Neuron (in vitro differentiated cells): Measurements from ENCODE around the gene NHSL1.

Source experiments
- H2AFZ ChIP-seq: one replicate; pipeline ENCODE4 v1.6.1; 2013; ENCODE audit warnings: low read depth, mild to moderate bottlenecking, inconsistent platforms, low read length, moderate library complexity
- H3K27me3 ChIP-seq: one replicate; pipeline ENCODE4 v1.6.1; 2013; ENCODE audit warnings: low read length; ENCODE audit not compliant: insufficient read depth
- H3K36me3 ChIP-seq: one replicate; pipeline ENCODE4 v1.6.1; 2013; ENCODE audit warnings: low read length; ENCODE audit not compliant: insufficient read depth
- H3K4me1 ChIP-seq: one replicate; pipeline ENCODE4 v1.6.1; 2013; ENCODE audit warnings: low read length; ENCODE audit not compliant: insufficient read depth
- H3K4me3 ChIP-seq: 2 replicates; pipeline ENCODE4 v1.5.1; 2013; ENCODE audit warnings: mild to moderate bottlenecking, low read length, moderate library complexity
- H3K9me3 ChIP-seq: one replicate; pipeline ENCODE4 v1.6.1; 2013; ENCODE audit warnings: low read length

The NHSL1 gene

GRCh38 chr6:138403801-138404665 lies 95.3 kb downstream of the NHSL1 start, which contains the start of gene HEBP2:
Gene HEBP2, plus strand, starts transcription at chr6:138404223. Its CDS starts 273 bp downstream, at chr6:138404496.
- Histone ChIP-seq H3K9me3 (no peaks in the 10 kb centered on the region), H3K4me3 (peak within 1 kb of the TSS; percentile 77), H3K36me3 (peaks cover 22% of the 10 kb centered on the region), H2AFZ (peak within 1 kb of the TSS; percentile 81), H3K27me3 (peaks cover 3% of the 10 kb centered on the region), H3K4me1 (peaks cover 6% of the 10 kb centered on the region)

- H3K9me3 ChIP-seq = no peaks in the 10 kb centered on the region
- H3K27me3 ChIP-seq = peaks cover 3% of the 10 kb centered on the region
- H3K4me3 ChIP-seq = peak overlapping the region; percentile 77
- H3K4me1 ChIP-seq = peaks cover 6% of the 10 kb centered on the region
- H2AFZ ChIP-seq = peak overlapping the region; percentile 81
- peaks cover 19% of the 10 kb centered on the region for H3K36me3 ChIP-seq
Observed at GRCh38 chr6:138403324-138403800, 95.9 kb downstream of the NHSL1 start.

GRCh38 chr6:138402838-138403187 lies 96.5 kb downstream of the NHSL1 start:
- Histone ChIP-seq H3K27me3 (peaks cover 3% of the 10 kb centered on the region), H3K4me1 (peaks cover 6% of the 10 kb centered on the region), H3K36me3 (peaks cover 17% of the 10 kb centered on the region), H3K9me3 (no peaks in the 10 kb centered on the region), H2AFZ (no peak overlapping the region), H3K4me3 (no peak overlapping the region)

GRCh38 chr6:138401960-138402837 lies 97.1 kb downstream of the NHSL1 start:
- peaks cover 3% of the 10 kb centered on the region for H3K27me3 ChIP-seq
- H3K9me3 ChIP-seq = no peaks in the 10 kb centered on the region
- H3K4me3 ChIP-seq = no peak overlapping the region
- no peak overlapping the region for H2AFZ ChIP-seq
- H3K36me3 ChIP-seq = peaks cover 11% of the 10 kb centered on the region
- H3K4me1 ChIP-seq = peaks cover 6% of the 10 kb centered on the region

GRCh38 chr6:138400326-138400725 lies 99.0 kb downstream of the NHSL1 start:
- Histone ChIP-seq H3K4me1 (peaks cover 6% of the 10 kb centered on the region), H3K9me3 (no peaks in the 10 kb centered on the region), H3K27me3 (peaks cover 4% of the 10 kb centered on the region), H2AFZ (no peak overlapping the region), H3K36me3 (no peaks in the 10 kb centered on the region), H3K4me3 (no peak overlapping the region)

GRCh38 chr6:138397128-138398122 lies 101.9 kb downstream of the NHSL1 start:
- H2AFZ ChIP-seq = no peak overlapping the region
- H3K36me3 ChIP-seq = no peaks in the 10 kb centered on the region

GRCh38 chr6:138396709-138397108 lies 102.6 kb downstream of the NHSL1 start:
- Histone ChIP-seq H2AFZ (no peak overlapping the region), H3K4me3 (no peak overlapping the region), H3K36me3 (no peaks in the 10 kb centered on the region), H3K27me3 (peaks cover 7% of the 10 kb centered on the region), H3K9me3 (no peaks in the 10 kb centered on the region), H3K4me1 (no peaks in the 10 kb centered on the region)

More at GRCh38 chr6:138397128-138398122, 101.9 kb downstream of the NHSL1 start:
- H3K9me3 ChIP-seq = no peaks in the 10 kb centered on the region
- peaks cover 7% of the 10 kb centered on the region for H3K27me3 ChIP-seq
- H3K4me3 ChIP-seq = no peak overlapping the region
- no peaks in the 10 kb centered on the region for H3K4me1 ChIP-seq

GRCh38 chr6:138393871-138394783 lies 105.2 kb downstream of the NHSL1 start:
- no peaks in the 10 kb centered on the region for H3K4me1 ChIP-seq
- peaks cover 4% of the 10 kb centered on the region for H3K27me3 ChIP-seq
- H3K36me3 ChIP-seq = no peaks in the 10 kb centered on the region
- H3K4me3 ChIP-seq = no peak overlapping the region
- no peaks in the 10 kb centered on the region for H3K9me3 ChIP-seq
- H2AFZ ChIP-seq = no peak overlapping the region

- Histone ChIP-seq H3K9me3 (no peaks in the 10 kb centered on the region), H3K27me3 (peaks cover 8% of the 10 kb centered on the region), H3K36me3 (no peaks in the 10 kb centered on the region), H2AFZ (no peak overlapping the region), H3K4me1 (no peaks in the 10 kb centered on the region), H3K4me3 (no peak overlapping the region)
Observed at GRCh38 chr6:138389551-138389950, 109.7 kb downstream of the NHSL1 start.

- peaks cover 6% of the 10 kb centered on the region for H3K27me3 ChIP-seq
- no peaks in the 10 kb centered on the region for H3K4me1 ChIP-seq
- H3K36me3 ChIP-seq = no peaks in the 10 kb centered on the region
- H3K4me3 ChIP-seq = no peak overlapping the region
- H2AFZ ChIP-seq = no peak overlapping the region
- no peaks in the 10 kb centered on the region for H3K9me3 ChIP-seq
Observed at GRCh38 chr6:138387577-138388368, 111.5 kb downstream of the NHSL1 start.

GRCh38 chr6:138386897-138387296 lies 112.4 kb downstream of the NHSL1 start:
- Histone ChIP-seq H3K27me3 (peaks cover 6% of the 10 kb centered on the region), H3K4me1 (no peaks in the 10 kb centered on the region), H3K36me3 (no peaks in the 10 kb centered on the region), H2AFZ (no peak overlapping the region), H3K4me3 (no peak overlapping the region), H3K9me3 (no peaks in the 10 kb centered on the region)
